SK-N-MC (cell line): ENCODE data around the gene MRPL10.

Source experiments
- EZH2 ChIP-seq: fragments of 200-600 bp; sonication (generic); IDR thresholded peaks from one replicate; pipeline ENCODE4 v1.6.1; 2017; ENCODE audit warnings: antibody characterized with exemption
- POLR2AphosphoS5 ChIP-seq: IDR thresholded peaks from 2 replicates; pipeline ENCODE4 v1.6.1; 2012; ENCODE audit warnings: mild to moderate bottlenecking, low read depth, low read length, borderline replicate concordance

DNA sequence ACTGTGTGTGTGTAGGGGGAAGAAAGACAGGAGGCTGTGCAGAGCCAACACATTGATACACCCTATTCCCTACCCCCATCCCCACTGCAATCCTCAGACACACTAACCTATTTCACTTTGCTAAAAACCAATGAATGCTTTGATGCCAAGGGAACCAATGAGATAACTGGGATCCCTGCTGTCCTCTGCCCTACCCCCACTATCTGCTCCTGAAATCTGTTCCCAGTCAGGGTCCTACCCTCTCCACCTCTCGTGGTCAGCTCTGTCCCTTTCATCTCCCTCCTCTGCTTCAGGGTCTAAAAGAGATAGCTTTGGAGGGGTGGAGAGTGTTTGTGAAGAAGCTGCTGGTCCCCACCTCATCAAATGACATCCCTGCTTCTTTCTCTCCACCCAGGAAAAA lies 38.7 kb upstream of the MRPL10 start:
- TF ChIP-seq POLR2AphosphoS5 (no peak), EZH2 (no peak)
